ENCODE data around the gene ATP6AP2.
"Not testable (repeated sequence)": the region's sequence is repeated elsewhere in the genome, so short reads cannot be mapped to it uniquely, and the experiment has no call there.

Gene ATP6AP2

GRCh38 chrX:40580537-40581335, at the start of gene ATP6AP2:
Gene ATP6AP2 (plus strand): TSS chrX:40580970. CDS start chrX:40581066, 96 bp downstream.
- DNase-seq: peak; percentile 91

GRCh38 chrX:40531056-40531826, 49.5 kb upstream of the ATP6AP2 start:
- no peak for DNase-seq

- no peak for DNase-seq
These were observed 43.5 kb upstream of the ATP6AP2 start for GRCh38 chrX:40537310-40537709.

GRCh38 chrX:40538406-40538805, 42.4 kb upstream of the ATP6AP2 start:
- no peak for DNase-seq

- peak; percentile 11 for DNase-seq
These were observed 41.3 kb upstream of the ATP6AP2 start for GRCh38 chrX:40539214-40540142.

- no peak for DNase-seq
These were observed 38.6 kb upstream of the ATP6AP2 start for GRCh38 chrX:40542208-40542607.

- DNase-seq: no peak
These were observed 37.8 kb upstream of the ATP6AP2 start for GRCh38 chrX:40542972-40543371.

- DNase-seq: peak; percentile 80
These were observed 37.0 kb upstream of the ATP6AP2 start for GRCh38 chrX:40543661-40544328.

GRCh38 chrX:40544343-40545266, 36.2 kb upstream of the ATP6AP2 start:
- no peak for DNase-seq

GRCh38 chrX:40546870-40547269, 33.9 kb upstream of the ATP6AP2 start:
- no peak for DNase-seq

GRCh38 chrX:40550066-40550465, 30.7 kb upstream of the ATP6AP2 start:
- DNase-seq: peak; percentile 41

- no peak for DNase-seq
These were observed 28.0 kb upstream of the ATP6AP2 start for GRCh38 chrX:40552768-40553167.

- DNase-seq: no peak
These were observed 22.2 kb upstream of the ATP6AP2 start for GRCh38 chrX:40558590-40558989.

- no peak for DNase-seq
These were observed 17.0 kb upstream of the ATP6AP2 start for GRCh38 chrX:40563784-40564183.

- DNase-seq: no peak
These were observed 16.3 kb upstream of the ATP6AP2 start for GRCh38 chrX:40564447-40564846.

GRCh38 chrX:40570346-40571093, 10.2 kb upstream of the ATP6AP2 start:
- DNase-seq: no peak

- DNase-seq: not testable (repeated sequence)
These were observed 9.6 kb upstream of the ATP6AP2 start for GRCh38 chrX:40571164-40571563.

- no peak for DNase-seq
These were observed 9.2 kb upstream of the ATP6AP2 start for GRCh38 chrX:40571600-40571999.

- DNase-seq: no peak
These were observed 7.0 kb upstream of the ATP6AP2 start for GRCh38 chrX:40573763-40574162.

GRCh38 chrX:40575411-40575810, 5.4 kb upstream of the ATP6AP2 start:
- not testable (repeated sequence) for DNase-seq

GRCh38 chrX:40576291-40576690, 4.5 kb upstream of the ATP6AP2 start:
- no peak for DNase-seq
